ENCODE data around the gene SLC15A2.

GRCh38 chr3:121989943-121990342, 95.7 kb downstream of the SLC15A2 start:
- peak in 3 of 11 experiments; percentile 5 to 14 (median 14) for TF ChIP-seq CTCF (IDR thresholded peaks at IDR 0.05 in 8 of 11, conservative IDR thresholded peaks at IDR 0.05 in 3 of 11)
- no peak for TF ChIP-seq POLR2AphosphoS5 (IDR thresholded peaks at IDR 0.05)
- no peak for TF ChIP-seq POLR2A (IDR thresholded peaks at IDR 0.05)

Data from spleen (tissue), 7 donors.